RWPE1 (cell line): ENCODE results near the gene RELA.

Experiments
- CTCF ChIA-PET: fragments of 350-600 bp; sonication (Branson Sonifier 250); formaldehyde crosslinking; extraction: SDS; loops from one replicate; lab custom pipeline; 2021; lab: Yijun Ruan, JAX
- POLR2A ChIA-PET: fragments of 400-600 bp; formaldehyde crosslinking; extraction: SDS; loops from one replicate; lab custom pipeline; 2020; ENCODE audit warnings: antibody characterized with exemption; ENCODE audit not compliant: low non-redundant PET; lab: Yijun Ruan, JAX
- DNase-seq: peaks from one replicate; pipeline ENCODE4 v3.0.0; 2012; ENCODE audit warnings: low spot score
- H3K27ac ChIP-seq: fragments of 450-650 bp; 2 replicates; pipeline ENCODE4 v1.5.1; 2017
- TF ChIP-seq, protein P1 (sequence below): fragments of 450-650 bp; conservative IDR thresholded peaks from 2 replicates; pipeline ENCODE4 v1.5.1; 2017; ENCODE audit warnings: low read depth, mild to moderate bottlenecking

The RELA gene

DNA sequence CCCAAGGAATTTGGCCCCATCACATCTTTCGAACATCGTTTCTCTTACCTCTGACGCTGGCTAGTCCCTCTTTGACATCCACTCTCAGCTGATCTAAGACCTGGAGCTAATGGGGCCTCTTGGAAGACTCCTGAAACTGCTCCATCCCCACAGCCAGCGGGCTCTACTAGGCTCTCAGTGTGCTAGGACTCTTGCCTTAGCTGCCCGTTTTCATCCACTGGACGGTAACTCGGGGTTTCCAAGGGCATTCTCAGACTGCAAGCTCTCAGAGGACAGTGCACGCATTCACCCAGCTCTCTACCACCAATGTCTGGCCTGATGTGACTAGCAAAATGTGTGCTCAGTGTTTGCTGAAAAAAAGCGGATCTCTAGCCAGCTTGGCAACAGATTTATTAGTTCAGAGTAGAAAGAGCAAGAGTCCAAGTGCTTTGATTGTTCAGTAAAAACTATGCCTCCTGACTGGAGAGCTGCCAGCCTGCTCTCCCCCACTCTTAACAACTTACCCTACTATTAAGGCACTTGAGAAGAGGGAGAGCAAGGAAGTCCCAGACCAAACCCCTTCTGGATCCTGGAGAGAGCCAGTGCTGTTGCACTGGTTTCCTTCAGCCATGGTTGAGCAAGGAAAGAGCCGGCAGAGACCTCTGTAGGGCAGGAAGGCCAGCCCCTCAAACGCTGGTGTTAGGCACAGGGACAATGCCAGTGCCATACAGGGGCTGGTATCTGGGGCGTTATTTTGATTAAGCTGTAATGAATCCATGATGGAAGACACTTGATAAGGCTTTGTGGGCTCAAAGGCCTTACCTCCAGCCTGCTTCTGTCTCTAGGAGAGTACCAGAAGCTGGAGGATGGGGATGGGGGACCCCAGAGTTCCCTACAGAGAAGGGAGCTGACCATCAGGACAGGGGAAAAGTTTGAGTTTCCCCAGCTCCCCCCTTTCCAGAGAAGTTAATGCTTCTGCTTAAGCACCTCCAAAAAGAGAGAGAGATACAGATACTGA is 9.2 kb downstream of the RELA start:
- TF ChIP-seq, protein P1, sequence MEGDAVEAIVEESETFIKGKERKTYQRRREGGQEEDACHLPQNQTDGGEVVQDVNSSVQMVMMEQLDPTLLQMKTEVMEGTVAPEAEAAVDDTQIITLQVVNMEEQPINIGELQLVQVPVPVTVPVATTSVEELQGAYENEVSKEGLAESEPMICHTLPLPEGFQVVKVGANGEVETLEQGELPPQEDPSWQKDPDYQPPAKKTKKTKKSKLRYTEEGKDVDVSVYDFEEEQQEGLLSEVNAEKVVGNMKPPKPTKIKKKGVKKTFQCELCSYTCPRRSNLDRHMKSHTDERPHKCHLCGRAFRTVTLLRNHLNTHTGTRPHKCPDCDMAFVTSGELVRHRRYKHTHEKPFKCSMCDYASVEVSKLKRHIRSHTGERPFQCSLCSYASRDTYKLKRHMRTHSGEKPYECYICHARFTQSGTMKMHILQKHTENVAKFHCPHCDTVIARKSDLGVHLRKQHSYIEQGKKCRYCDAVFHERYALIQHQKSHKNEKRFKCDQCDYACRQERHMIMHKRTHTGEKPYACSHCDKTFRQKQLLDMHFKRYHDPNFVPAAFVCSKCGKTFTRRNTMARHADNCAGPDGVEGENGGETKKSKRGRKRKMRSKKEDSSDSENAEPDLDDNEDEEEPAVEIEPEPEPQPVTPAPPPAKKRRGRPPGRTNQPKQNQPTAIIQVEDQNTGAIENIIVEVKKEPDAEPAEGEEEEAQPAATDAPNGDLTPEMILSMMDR: no peak
- ChIA-PET POLR2A (interaction anchor here (0.5 to 2.2 kb wide), 3 partner anchors 9 to 198 kb away, joined by 3 to 6 read pairs (median 3); partner anchors contain the start of gene RELA), CTCF (interaction anchor here (0.6 to 0.7 kb wide), 2 partner anchors 11 to 15 kb away, joined by 3 read pairs; no protein-coding TSS in a partner anchor)
- peak overlapping the region; percentile 95 for H3K27ac ChIP-seq
- DNase-seq: no peak

DNA sequence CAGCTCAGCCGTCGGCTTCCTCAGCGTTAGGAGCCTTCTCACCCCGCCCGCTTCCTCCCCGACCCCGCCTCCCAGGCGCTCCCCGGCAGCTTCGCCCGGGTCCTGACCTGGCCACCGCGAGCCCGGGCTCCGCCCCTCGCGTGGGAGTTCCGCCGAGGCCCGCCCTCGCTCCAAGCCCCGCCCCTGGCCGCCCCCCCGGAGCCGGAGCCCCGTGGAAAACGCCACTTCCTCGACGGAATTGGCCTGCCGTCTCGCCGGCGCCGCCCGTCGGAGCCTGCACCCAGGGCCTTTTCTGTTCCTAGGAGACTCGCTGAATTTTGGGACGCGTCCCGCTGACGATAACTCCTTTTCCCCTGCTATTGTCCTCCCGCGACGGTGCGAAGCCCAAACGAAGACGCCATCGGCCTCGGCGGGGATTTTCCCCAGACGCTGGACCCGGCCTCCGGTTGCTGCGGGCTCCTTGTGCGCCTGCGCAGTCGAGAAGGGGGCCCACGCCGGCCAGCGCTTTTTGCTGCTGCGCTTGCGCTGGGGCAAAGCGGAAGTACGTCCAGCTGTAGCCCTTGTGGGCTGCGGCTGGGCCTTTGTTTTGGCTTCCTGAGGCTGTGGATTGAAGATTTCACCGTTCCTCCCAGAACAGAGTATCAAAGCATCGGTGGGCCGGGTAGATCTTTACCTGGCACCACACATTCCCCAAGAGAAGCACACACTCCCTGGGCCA is 10.0 kb downstream of the RELA start:
- TF ChIP-seq, protein P1: no peak
- peak; percentile 94 for DNase-seq
- POLR2A ChIA-PET: interaction anchor here (0.9 to 2.2 kb wide), 2 partner anchors 10 to 14 kb away, joined by 3 to 6 read pairs; partner anchors contain the start of gene RELA
- H3K27ac ChIP-seq: peak overlapping the region; percentile 95
- CTCF ChIA-PET: no interaction called here

DNA sequence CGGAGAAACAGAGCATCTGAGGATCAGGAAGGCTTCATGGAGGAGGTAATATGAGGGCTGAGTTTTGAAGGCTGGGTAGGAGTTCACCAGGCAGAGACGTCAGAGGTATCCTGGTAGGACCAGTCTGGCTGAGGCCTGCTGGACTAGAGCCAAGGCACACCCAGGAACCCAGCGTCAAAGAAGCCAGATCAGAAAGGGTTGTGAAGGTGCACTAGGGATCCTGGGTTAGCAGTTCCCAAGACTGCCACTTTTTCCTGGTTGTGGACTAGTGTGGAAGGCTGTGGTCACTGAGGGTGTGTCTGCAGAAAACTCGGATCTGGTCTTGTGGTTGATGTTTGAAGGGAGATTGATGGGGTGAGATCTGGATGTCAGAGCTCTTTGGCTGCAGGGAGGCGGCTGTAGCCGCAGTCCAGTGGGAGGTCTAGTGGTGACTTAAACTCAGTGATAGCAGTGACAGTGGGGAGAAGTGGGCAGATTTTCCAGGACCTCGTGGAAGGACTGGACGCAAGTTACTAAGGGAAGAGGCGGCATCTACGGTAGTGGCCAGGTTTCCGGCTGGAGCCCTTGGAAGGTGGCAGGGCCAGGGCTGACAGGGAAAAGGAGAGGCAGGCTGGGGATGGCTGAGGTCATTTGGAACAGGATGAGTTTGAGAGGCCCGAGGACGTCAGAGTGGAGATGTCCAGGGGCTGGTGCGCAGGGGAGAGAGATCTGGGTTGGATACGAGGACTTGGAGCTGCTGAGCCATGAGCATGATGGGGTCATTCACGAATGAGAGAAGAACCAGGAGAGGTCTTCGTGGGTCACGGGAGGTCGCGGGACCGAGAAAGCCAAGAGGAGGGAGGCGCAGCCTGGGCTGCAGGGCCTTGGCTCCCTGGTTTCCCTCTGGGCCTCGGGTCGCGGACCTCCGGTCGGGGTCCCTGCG is 10.9 kb downstream of the RELA start:
- TF ChIP-seq, protein P1: no peak
- DNase-seq: peak; percentile 65
- ChIA-PET POLR2A (interaction anchor here (2.2 kb wide), 1 partner anchor 11 kb away, joined by 6 read pairs; the partner anchor contains the start of gene RELA), CTCF (no interaction called here)
- peak overlapping the region; percentile 95 for H3K27ac ChIP-seq

DNA sequence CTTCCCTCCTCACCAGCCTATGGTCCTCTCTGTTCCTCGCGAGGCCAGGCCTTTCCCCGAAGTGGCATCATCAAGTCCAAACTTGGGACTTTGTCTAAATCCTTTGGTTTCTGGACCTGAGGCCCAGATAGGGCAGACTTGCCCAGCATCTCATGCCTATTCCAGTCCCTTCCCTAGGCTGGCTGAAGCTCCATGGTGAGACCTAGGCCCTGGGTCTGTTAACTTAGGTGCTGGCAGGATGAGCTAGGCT is 11.5 kb downstream of the RELA start:
- ChIA-PET CTCF (no interaction called here), POLR2A (interaction anchor here (2.2 kb wide), 1 partner anchor 12 kb away, joined by 6 read pairs; the partner anchor contains the start of gene RELA)
- DNase-seq: no peak
- TF ChIP-seq, protein P1: no peak
- peak overlapping the region; percentile 95 for H3K27ac ChIP-seq

DNA sequence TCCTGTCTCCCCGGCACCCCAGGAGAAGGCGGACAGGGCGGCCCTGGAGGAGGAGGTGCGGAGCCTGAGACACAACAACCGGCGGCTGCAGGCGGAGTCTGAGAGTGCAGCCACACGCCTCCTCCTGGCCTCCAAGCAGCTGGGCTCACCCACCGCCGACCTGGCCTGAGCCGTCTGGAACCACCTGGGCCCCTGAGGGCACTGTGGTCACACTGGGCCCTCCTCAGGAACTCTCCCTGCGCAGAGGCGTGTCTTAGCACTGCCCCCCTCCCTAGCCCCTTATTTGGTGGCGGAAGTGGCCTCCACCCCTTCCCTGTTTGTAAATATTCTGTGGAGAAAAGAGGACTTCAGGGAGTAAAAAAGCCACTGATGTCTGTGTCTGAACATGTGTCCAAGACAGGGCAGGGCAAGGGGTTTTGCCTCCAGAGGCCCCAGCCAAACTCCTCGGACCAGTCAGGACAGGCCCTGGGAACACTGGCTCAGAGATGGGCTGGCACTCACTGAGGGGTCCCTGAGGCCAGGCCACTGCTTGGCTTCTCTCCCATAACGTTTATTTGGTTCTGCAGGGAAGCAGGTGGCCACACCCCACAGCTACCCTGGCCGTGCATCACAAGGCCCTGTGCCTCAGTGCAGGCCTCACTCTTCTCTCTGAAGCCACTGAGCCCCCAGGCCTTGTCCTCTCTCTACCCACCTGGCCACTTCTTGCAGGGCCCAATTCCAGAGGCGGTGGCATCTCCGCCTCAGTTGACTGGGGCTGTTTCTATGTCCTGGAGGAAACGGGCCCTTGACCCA is 12.0 kb downstream of the RELA start:
- DNase-seq: no peak
- peak overlapping the region; percentile 95 for H3K27ac ChIP-seq
- POLR2A ChIA-PET: interaction anchor here (0.5 kb wide), 1 partner anchor 237 kb away, joined by 6 read pairs; the partner anchor contains the start of gene FIBP
- CTCF ChIA-PET: interaction anchor here (0.6 to 1.2 kb wide), 2 partner anchors 17 to 55 kb away, joined by 3 to 4 read pairs; no protein-coding TSS in a partner anchor
- TF ChIP-seq, protein P1: no peak
